HCT116 (cell line): ENCODE measurements around the gene CFAP61.

Source experiments
- ATF3 ChIP-seq: IDR thresholded peaks from 2 replicates; pipeline ENCODE4 v1.6.1; 2012
- CEBPB ChIP-seq: IDR thresholded peaks from 2 replicates; pipeline ENCODE4 v1.6.1; 2012; ENCODE audit warnings: low read depth
- CTCF ChIP-seq, 3 experiments: fragments of 200-600 bp in 1 of 3; sonication (generic) in 1 of 3; IDR thresholded peaks in 2 of 3; conservative IDR thresholded peaks in 1 of 3; 2 replicates each; pipeline ENCODE4 v1.5.1; 2012 to 2017; ENCODE audit warnings: low read depth in 2 of 3, low read length in 2 of 3, antibody characterized with exemption in 1 of 3, borderline replicate concordance in 1 of 3, control low read depth in 1 of 3, mild to moderate bottlenecking in 1 of 3, mixed read lengths in 1 of 3, mixed run types in 1 of 3, moderate library complexity in 1 of 3; ENCODE audit not compliant: insufficient read depth in 1 of 3
- ELF1 ChIP-seq: IDR thresholded peaks from 2 replicates; pipeline ENCODE4 v1.6.1; 2012; ENCODE audit warnings: low read depth, borderline replicate concordance
- EZH2 ChIP-seq: fragments of 200-600 bp; sonication (generic); IDR thresholded peaks from 2 replicates; pipeline ENCODE4 v1.6.1; 2017; ENCODE audit warnings: antibody characterized with exemption, mixed run types
- EZH2phosphoT487 ChIP-seq: fragments of 200-600 bp; IDR thresholded peaks from 2 replicates; pipeline ENCODE4 v1.6.1; 2018; ENCODE audit warnings: antibody characterized with exemption, borderline replicate concordance
- MAX ChIP-seq: IDR thresholded peaks from 2 replicates; pipeline ENCODE4 v1.6.1; 2012
- POLR2A ChIP-seq: IDR thresholded peaks from 2 replicates; pipeline ENCODE4 v1.7.0; 2011; ENCODE audit warnings: borderline replicate concordance; ENCODE audit not compliant: insufficient read depth, insufficient read length; ENCODE audit errors: extremely low read depth
- POLR2AphosphoS5 ChIP-seq: IDR thresholded peaks from 2 replicates; pipeline ENCODE4 v1.6.1; 2011; ENCODE audit warnings: mild to moderate bottlenecking, low read depth, low read length, moderate library complexity
- RAD21 ChIP-seq: IDR thresholded peaks from 2 replicates; pipeline ENCODE4 v1.6.1; 2012; ENCODE audit warnings: low read depth, mild to moderate bottlenecking
- REST ChIP-seq: IDR thresholded peaks from 2 replicates; pipeline ENCODE4 v1.6.1; 2012; ENCODE audit warnings: low read depth
- SIN3A ChIP-seq: IDR thresholded peaks from 2 replicates; pipeline ENCODE4 v1.6.1; 2012; ENCODE audit warnings: low read depth
- SRF ChIP-seq: IDR thresholded peaks from 2 replicates; pipeline ENCODE4 v1.6.1; 2012; ENCODE audit warnings: low read depth
- ZFX ChIP-seq: fragments of 450-650 bp; IDR thresholded peaks from 2 replicates; pipeline ENCODE4 v1.6.1; 2017

- TF ChIP-seq SIN3A (no peak), CTCF (IDR thresholded peaks at IDR 0.05 in 2 of 3, conservative IDR thresholded peaks at IDR 0.05 in 1 of 3; ENCODE audit: borderline replicate concordance in 1 of 3, insufficient read depth in 1 of 3, low read depth in 2 of 3, low read length in 2 of 3) (peak; percentile 66 to 86 (median 77); a peak in 5 of 6 replicates), POLR2A (no peak), ZFX (no peak), REST (no peak), POLR2AphosphoS5 (no peak), ELF1 (no peak), EZH2phosphoT487 (no peak), EZH2 (no peak), MAX (no peak), RAD21 (peak; percentile 62), ATF3 (no peak), SRF (no peak), CEBPB (no peak)
Measured at GRCh38 chr20:20360464-20360863, 308.1 kb downstream of the CFAP61 start.
